ENCODE results near the gene STX18.

STX18 gene

DNA sequence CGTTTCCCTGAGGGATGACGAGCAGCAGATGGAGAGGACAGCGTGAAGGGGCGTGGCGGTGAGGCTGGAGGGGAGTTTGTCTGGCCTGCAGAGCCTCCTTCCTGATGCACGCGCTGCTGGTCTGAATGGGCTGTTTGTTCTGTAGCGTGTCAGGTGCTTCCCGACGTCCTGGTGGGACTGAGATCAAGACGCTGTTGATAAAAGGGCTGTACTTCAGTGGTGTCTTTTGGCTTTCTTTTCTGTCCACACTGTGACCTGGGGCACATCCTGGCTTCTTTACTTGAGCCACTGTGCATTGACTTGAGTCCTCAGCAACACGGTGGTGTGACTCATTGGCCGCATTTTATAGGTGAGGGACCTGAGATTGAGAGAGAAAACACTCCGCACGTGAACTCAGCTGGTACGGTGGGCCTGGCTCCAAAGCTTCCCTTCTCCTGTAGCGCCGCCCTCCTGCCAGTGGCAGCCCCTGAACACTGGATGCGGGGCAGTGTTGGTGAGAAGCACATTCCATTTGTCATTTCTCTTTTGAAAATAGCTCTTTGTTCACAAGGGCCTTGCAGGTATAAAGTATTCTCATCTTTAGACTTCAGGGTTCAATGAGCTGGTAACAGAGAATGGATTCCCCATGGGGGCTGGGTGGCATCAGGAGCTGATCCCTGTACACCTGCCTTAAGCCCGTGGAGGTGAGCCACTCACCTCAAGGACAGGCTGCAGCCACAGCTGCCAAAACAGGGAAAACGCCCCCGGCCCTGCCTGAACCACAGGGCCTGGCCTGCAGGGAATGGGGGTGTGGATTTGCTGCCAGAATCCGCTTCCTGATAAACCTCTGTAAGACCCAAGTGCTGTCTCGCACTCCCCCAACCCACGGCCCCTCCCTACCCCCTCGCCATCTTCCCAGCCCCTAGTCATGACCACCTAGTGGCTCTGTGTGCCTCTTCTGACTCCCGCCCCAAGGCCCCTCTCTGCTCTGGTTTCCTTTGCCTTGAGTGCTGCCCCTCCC lies 125.7 kb downstream of the STX18 start:
- DNase-seq, result no peak

DNA sequence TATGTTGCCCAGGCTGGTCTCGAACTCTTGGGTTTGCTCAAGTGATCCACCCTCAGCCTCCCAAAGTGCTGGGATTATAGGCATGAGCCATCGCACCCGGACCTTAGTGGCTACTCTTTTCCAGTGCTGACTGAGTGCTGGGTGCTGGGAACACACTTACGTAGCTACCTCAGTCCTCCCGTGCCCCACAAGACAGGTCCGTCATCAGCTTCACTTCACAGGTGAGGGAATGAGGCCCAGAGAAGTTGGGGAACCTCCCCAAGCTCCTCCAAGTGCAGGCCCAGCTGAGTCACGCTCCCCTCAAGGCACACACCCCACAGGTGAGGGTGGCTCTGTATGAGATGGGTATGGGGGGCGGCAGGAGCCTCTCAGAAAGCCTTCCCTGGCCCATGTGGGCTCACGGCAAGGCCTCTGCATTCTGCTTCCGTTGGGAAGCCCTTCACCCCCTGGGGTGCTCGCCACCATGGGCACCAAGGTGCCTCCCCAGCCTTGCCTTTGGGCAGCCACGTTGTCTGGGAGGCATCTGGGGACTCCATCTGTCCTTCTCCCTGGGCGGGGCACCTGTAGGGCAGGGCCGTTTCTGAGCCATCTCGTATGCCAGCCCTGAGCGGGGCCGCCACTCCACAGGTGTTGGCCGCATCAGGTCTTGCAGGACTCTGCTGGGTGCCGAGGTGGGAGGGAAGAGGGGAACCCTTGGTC lies 126.6 kb downstream of the STX18 start:
- no peak for DNase-seq

GRCh38 chr4:4413806-4414205 lies 128.0 kb downstream of the STX18 start:
- no peak for DNase-seq

DNA sequence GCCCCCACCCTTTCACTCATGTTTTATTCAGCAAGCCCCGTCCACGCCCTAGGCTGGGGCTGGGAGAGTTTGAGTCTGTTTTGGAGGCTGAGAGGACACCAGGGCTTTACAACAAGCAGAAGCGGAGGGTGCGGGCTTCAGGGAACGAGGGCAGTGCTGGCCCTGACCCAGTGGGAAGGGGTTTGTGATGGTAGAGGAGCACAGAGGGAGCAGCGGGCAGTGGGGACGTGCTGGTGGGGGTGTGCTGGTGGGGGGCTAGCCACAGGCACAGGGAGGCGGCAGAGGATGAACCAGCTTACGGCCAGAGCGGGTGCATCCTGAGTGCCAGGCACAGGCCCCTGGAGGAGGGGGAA lies 128.5 kb downstream of the STX18 start:
- DNase-seq, result no peak

DNA sequence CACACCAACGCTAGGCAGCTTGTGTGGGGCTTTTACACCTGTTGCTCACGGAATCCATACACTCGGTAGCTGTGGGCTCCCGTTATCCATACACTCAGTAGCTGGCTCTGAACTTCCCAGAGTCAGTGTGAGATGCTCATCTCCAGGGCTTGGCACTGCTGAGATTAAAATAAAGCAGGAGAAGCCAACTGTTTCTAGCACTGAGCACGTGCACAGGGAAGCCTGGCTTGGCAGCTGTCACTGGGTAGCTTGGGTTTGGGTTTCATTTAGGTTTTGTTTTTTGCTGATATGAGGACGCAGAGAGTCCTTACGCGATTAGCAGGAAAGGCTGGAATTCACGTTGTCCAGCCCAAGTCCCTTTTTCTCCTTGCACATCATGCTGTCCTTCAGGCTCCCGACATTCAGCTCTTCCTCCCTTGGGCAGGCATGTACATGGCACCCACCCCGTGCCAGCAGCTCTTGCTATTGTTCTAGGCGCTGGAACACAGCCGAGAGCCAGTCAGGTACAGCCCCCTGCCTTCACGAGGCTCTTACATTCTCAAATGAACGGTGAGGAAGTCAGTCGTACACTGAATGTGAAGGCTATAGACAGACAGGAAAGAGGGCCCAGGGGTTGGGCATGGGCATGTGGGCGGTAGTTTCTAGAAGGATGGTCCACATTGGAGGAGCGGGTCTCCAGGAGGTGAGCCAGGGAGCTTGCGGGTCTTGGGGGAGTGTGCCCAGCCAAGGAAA lies 129.0 kb downstream of the STX18 start:
- no peak for DNase-seq

GRCh38 chr4:4411906-4412305 lies 129.9 kb downstream of the STX18 start:
- no peak for DNase-seq

GRCh38 chr4:4410271-4410670 lies 131.6 kb downstream of the STX18 start:
- DNase-seq, result no peak

- no peak for DNase-seq
Measured at GRCh38 chr4:4409416-4410115, 132.3 kb downstream of the STX18 start.

DNA sequence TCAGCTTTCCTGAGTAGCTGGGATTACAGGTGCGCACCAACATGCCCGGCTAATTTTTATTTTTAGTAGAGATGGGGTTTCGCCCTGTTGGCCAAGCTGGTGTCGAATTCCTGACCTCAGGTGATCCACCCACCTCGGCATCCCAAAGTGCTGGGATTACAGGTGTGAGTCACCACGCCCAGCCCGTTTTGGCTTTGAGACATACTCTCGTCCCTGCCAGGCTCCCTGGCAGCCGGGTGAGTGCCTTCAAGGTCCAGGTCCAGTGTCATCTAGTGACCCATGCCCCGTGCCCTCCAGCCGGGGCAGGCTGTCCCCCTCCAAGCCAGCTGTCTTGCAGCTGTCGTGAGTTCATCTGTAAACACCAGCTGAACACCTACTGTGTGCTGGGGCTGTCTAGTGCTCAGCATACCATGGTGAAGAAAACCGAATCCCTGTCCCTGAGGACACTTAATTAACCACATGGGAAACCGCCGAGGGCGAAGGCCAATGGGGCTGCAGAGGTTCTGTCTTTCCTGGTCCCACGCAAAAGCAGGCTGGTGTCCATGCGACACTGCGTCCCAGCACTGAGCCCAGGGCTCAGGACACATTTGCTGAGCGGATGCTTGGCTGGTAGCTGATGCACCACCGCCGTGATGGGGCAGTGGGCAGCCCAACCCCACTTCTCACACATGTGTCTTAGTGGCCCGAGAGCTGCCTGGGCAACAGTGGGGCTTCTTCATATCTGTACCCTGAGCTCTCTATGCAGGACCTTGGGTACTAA lies 133.1 kb downstream of the STX18 start:
- no peak for DNase-seq

DNA sequence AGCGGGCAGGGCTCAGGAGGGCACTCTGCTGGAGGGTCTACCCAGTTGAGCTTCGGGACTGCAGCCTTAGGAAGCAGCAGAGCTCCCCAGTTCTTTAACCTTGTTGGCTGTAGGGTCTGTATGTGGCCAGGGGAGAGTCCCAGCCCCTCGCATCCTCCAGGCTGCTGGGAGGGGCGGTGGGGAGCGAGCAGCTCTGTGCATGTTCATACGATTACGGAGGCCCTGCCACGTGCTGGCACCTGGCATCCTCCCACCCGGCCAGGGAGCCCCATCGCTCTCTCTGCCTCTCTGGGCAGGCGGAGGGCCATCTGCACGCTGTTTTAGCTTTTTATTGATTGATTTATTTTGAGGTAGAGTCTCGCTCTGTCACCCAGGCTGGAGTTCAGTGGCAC lies 133.7 kb downstream of the STX18 start:
- DNase-seq, result no peak

DNA sequence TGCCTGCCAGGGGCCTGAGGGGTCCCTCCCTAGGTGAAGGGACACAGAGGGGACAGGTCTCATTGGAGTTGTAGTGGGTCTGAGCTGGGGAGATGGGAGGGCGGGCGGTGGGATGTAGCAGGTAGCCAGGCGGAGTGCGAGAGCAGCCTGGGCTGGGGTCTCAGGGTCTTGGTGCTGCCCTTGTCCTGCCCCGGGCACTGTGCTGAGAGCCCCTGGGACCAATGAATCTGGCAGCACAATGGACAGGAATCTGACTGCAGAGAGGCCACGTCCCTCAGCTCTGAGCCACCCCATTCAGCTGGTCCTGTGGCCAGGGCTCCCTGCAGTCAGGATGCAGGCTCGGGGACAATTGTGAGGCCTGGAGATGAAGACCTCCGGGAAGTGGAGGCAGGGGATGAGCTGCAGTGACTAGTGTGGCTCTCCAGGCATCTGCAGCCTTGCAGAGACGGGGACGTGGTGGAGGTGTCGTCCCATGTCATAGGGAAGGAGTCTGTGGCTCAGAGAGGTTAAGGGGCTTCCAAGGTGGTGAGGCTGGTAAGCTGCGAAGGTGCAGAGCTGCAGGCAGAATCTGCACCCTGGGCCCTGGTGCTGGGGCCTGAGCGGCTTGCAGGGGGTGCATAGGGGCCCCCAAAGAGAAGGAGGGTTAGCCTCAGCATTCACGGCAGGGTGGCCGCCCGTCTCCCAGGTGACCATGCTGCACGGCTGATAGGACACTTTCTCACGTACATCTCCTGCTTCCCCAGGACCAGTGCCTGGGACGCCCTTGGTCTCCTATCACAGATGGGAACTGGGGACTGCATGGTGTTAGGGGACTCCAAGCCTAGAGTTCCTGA lies 134.3 kb downstream of the STX18 start:
- DNase-seq, result no peak

DNA sequence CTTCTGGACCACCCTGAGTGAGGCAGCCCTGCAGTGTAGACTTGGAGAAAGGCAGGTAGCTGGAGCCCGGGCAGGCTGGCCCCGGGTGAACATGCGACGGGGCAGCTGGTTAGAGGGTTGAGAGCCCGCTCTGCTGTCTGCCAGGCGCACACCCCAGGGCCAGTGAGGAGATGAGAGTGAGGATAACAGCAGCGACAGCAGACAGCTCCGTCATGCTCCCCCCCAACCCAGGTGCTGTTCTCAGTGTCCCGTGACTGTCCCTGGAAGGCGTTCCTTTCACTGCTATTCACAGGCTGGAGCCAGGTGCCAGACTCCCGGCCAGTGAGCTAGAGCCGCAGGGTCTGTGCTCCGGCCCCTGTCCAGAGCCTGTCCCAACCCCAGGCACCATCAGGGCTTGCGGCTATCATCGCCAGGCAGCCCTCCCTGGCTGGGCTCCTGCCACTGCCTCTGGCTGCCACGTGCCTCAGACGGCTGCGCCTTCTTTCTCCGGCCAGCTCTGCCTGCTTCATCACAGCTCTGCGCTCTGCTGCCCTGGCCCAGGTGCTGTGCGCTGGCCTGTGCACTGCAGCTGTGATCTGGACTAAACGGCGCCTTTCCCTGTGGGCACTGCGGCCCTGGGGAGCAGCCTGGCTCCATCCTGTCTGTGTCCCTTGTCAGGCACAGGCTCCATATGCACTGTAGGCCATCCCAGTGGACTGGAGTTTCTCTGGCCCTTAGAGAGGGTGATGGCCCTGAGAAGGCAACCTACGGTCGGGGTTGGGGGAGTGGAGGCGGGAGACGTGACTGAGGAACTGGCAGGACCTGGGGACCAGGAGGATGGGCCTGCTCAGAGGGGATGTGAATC lies 135.2 kb downstream of the STX18 start:
- DNase-seq, result peak; percentile 83

DNA sequence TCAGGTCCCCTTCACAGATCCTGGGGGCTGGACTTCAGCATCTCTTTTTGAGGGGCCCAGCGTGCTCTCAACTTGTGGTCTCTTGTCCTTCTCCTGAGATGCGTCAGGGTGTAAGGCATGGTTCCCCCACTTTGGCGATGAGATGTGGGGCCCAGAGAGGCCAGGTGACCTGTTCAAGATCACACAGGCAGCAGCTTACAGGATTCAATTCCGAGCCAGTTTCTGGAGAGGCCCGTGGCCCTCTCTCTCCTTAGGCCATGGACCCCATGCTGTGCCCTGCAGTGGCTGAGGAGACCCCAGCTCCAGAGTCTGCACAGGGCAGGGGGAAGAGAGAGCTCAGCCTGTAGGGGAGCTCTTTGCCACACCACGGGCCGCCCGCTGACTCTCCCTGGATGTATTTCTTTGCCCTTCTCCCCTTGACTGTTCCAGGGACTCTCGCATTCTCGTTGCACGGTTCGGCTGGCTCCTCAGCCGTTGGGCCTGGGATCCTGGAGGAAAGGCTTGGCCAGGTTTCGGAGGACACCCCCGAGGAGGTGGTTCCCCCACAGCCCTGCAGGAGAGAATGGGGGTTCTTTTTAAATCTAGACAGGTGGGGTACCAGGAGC lies 136.4 kb downstream of the STX18 start:
- DNase-seq, result no peak

DNA sequence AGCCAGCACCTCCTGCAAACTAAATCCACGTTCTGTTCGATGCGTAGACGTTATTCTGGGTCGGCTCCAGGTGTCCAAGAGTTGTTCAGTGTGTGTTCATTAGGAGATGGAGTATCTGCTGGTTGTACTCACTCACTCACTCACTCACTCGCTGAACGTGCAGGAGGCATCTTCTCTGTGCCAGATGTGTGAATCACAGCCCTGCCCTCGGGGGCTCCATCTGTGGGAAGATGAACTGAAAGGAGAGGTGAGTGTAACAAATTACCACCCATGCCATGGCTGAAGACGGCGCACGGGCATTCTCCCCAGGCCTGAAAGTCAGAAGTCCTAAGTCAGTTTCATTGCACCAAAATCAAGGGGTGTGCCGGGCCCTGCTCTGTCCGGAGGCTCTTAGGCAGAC lies 138.9 kb downstream of the STX18 start:
- no peak for DNase-seq

DNA sequence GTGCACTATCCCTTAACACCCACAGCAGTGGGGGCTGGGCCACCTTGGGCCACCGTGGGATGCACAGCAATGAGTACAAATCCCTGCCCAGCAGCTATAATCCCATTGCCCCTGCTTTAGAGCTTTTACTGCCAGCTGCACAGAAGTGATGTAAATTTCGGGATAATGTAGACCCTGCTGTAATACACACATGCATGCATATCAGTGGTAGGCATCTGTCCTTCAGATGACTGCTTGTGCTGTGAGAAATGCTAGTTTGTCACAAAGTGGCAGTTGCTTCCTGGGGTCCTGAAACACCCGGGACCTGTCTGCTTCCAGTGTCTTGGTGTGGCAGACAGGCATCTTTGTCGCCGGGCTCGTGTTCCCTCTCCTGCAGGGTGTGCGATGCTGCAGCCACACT lies 140.8 kb downstream of the STX18 start:
- no peak for DNase-seq

- DNase-seq, result no peak
Measured at GRCh38 chr4:4398430-4398829, 143.4 kb downstream of the STX18 start.

- no peak for DNase-seq
Measured at GRCh38 chr4:4397441-4397819, 144.4 kb downstream of the STX18 start.

- DNase-seq, result no peak
Measured at GRCh38 chr4:4396628-4397440, 145.0 kb downstream of the STX18 start.

Data from DMS53 (cell line).